Thyroid gland (tissue), 4 donors: ENCODE data around the gene DAB1.

ENCODE experiments used
- POLR2A ChIP-seq, 2 donors: fragments of 450-650 bp; IDR thresholded peaks; one replicate each; pipeline ENCODE4 v1.6.1; 2017; ENCODE audit warnings: antibody characterized with exemption in 2 of 2, mild to moderate bottlenecking in 2 of 2, moderate library complexity in 1 of 2
- TF ChIP-seq, protein P1 (sequence below), 6 experiments: fragments of 200-600 bp in 3 of 6; fragments of 450-650 bp in 3 of 6; sonication (generic) in 3 of 6; IDR thresholded peaks; one replicate each; pipeline ENCODE4 v1.5.1; 2016 to 2019; ENCODE audit warnings: antibody characterized with exemption in 6 of 6, mild to moderate bottlenecking in 2 of 6, inconsistent platforms in 1 of 6, moderate library complexity in 1 of 6

DNA sequence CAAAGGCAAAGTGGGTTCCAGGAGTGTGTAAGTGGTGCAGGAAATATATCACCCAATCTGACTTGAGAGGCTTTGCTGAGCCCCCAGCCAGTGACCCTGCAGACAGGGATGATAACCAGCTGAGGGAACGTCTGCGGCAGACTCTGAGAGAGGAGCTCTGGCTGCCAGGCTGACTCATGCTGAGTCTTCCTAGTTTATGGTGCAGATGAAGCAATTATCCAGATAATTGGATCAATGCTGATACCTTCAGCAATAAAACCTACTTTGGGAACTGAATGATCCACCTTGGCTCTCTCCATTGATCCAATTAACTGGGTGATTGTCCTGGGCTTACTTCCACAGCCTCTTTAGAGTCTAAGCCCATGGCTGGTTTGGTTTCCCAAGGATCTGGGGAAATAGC is 465.3 kb downstream of the DAB1 start:
- TF ChIP-seq POLR2A (IDR thresholded peaks at IDR 0.05), result no peak
- TF ChIP-seq, protein P1, sequence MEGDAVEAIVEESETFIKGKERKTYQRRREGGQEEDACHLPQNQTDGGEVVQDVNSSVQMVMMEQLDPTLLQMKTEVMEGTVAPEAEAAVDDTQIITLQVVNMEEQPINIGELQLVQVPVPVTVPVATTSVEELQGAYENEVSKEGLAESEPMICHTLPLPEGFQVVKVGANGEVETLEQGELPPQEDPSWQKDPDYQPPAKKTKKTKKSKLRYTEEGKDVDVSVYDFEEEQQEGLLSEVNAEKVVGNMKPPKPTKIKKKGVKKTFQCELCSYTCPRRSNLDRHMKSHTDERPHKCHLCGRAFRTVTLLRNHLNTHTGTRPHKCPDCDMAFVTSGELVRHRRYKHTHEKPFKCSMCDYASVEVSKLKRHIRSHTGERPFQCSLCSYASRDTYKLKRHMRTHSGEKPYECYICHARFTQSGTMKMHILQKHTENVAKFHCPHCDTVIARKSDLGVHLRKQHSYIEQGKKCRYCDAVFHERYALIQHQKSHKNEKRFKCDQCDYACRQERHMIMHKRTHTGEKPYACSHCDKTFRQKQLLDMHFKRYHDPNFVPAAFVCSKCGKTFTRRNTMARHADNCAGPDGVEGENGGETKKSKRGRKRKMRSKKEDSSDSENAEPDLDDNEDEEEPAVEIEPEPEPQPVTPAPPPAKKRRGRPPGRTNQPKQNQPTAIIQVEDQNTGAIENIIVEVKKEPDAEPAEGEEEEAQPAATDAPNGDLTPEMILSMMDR (IDR thresholded peaks at IDR 0.05), result no peak
